ENCODE results near the gene SIGLEC1. TPM values are rescaled to one million over a fixed set of nuclear protein-coding genes. Genes with fewer than 3 reads are reported as not detected.

Gene SIGLEC1
- total RNA-seq: under 1 TPM; 0.08 to 0.11 TPM
- polyA plus RNA-seq (2013, experiment 1 of 2): 1.0 TPM
- polyA plus RNA-seq (2013, experiment 2 of 2): 0.73 TPM
- 0 to 2.8 (median 0) reads per million in 172 experiments for total RNA-seq

DNA sequence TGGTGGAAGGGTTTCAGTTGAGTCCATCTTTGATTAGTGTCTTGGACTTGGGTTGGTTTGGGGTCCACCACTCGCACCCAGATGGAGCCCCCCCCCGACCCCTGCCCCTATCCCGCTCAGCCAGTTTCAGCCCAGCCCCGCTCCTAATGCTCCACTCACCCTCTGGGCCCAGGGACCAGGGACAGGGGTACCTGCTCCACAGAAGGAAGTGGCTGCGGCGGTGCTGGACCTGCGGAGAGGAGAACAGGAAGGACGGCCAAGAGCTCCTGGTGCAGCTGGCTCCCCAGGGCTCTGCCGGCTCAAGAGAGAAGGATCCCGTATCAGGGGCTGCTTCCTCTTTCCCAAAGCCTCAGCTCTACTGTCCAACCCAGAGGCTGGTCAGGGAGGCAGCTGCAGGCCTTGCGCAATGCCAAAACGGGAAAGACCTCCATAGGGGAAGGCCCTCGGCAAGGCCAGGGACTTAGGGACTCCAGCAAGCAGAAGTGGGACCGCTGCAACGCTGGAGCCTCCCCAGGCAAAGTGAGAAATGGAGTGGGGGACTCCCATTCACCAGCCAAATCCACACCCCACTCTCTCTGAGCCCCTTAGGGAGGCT lies at the start of gene SIGLEC1:
SIGLEC1 (minus strand) TSS at position 322 of the 595 bp plus-strand sequence. CDS start 5,472 bp downstream, outside the sequence.
- DNase-seq (peak in 3 of 14 experiments; percentile 20 to 72 (median 68)), ATAC-seq (ENCODE audit: poor library complexity) (no peak)
- Mint-ChIP-seq H3K36me3 (ENCODE audit: low read depth) (no peaks in the 10 kb centered on the region), H3K4me1 (ENCODE audit: low read depth) (no peaks in the 10 kb centered on the region), H3K27ac (no peak within 1 kb of the TSS), H3K9me3 (no peaks in the 10 kb centered on the region), H3K27me3 (peaks cover 17% of the 10 kb centered on the region), H3K4me3 (no peak within 1 kb of the TSS)
- ChIA-PET POLR2A (no interaction called here), CTCF (no interaction called here)
- no peak within 1 kb of the TSS for H3K4me3 ChIP-seq (ENCODE audit: low read length)
- no peak for TF ChIP-seq CTCF (IDR thresholded peaks at IDR 0.05)
- no peak within 1 kb of the TSS for H3K27ac ChIP-seq (ENCODE audit: low read depth in 1 of 2, low read length in 2 of 2)
- peaks cover 5% of the 10 kb centered on the region for H3K4me1 ChIP-seq (ENCODE audit: insufficient read depth, low read length)
- H3K27me3 ChIP-seq (ENCODE audit: control insufficient read depth in 1 of 2, insufficient read depth in 2 of 2, low read length in 2 of 2): no peaks in the 10 kb centered on the region
- H3K36me3 ChIP-seq (ENCODE audit: insufficient read depth, low read length): no peaks in the 10 kb centered on the region
- H3K9me3 ChIP-seq (ENCODE audit: control insufficient read depth in 1 of 2, insufficient read depth in 1 of 2, low read length in 2 of 2): no peaks in the 10 kb centered on the region
- intact Hi-C loops (cut with DNase I, micrococcal nuclease): loop anchor here in 1 of 2 experiments (5.0 kb wide), 1 partner anchor 150 kb away; no protein-coding TSS in a partner anchor

DNA sequence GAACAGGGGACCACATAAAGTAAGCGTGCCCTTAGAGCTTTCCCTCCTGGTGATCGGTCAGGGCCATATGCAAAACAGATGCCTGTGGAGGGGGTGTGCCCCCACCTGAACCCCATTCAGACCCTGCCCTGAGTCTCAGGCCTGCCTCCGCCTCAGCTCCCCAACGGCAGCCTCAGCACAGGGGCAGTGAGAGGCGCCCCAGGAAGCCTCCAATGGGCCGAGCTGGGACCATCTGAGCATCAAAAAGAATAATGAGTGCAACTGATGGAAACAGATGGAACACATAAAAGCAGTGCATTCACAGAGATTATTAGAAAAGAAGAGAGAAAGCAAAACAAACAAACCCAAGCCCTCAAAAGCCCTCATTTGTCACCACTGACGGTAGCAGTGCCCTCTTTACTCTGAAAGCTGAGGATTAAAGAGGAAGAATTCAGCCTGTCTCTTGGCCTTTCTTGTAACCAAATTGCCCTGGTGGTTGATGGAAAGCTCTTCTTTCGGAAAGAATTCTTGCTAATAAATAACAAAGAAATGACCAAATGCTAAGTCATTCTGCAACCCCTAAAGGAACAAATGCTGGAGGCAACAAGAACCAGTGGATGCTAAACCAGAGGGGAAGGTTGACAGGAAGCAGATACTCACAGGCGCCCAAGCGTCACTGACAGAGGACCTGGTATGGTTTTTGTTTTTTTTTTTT lies 48.4 kb upstream of the SIGLEC1 start:
- Histone ChIP-seq H3K9me3 (ENCODE audit: control insufficient read depth in 1 of 2, insufficient read depth in 1 of 2, low read length in 2 of 2) (no peaks in the 10 kb centered on the region), H3K27ac (ENCODE audit: low read depth in 1 of 2, low read length in 2 of 2) (no peak overlapping the region), H3K36me3 (ENCODE audit: insufficient read depth, low read length) (peaks cover 3% of the 10 kb centered on the region), H3K4me3 (ENCODE audit: low read length) (no peak overlapping the region), H3K27me3 (ENCODE audit: control insufficient read depth in 1 of 2, insufficient read depth in 2 of 2, low read length in 2 of 2) (no peaks in the 10 kb centered on the region), H3K4me1 (ENCODE audit: insufficient read depth, low read length) (peaks cover 6% of the 10 kb centered on the region)
- DNase-seq (no peak), ATAC-seq (ENCODE audit: poor library complexity) (no peak)
- H3K9me3 Mint-ChIP-seq: no peaks in the 10 kb centered on the region
- no peaks in the 10 kb centered on the region for H3K4me1 Mint-ChIP-seq (ENCODE audit: low read depth)
- peaks cover 11% of the 10 kb centered on the region for H3K36me3 Mint-ChIP-seq (ENCODE audit: low read depth)
- no peaks in the 10 kb centered on the region for H3K27me3 Mint-ChIP-seq
- no peak overlapping the region for H3K4me3 Mint-ChIP-seq
- CTCF ChIA-PET: no interaction called here
- no peak overlapping the region for H3K27ac Mint-ChIP-seq
- no peak for TF ChIP-seq CTCF (IDR thresholded peaks at IDR 0.05)
- intact Hi-C loops (cut with DNase I, micrococcal nuclease): no loop called here
- POLR2A ChIA-PET: no interaction called here

- TF ChIP-seq CTCF (IDR thresholded peaks at IDR 0.05): no peak
- Histone ChIP-seq H3K4me1 (ENCODE audit: insufficient read depth, low read length) (peaks cover 2% of the 10 kb centered on the region), H3K4me3 (ENCODE audit: low read length) (no peak overlapping the region), H3K36me3 (ENCODE audit: insufficient read depth, low read length) (peaks cover 7% of the 10 kb centered on the region), H3K9me3 (ENCODE audit: control insufficient read depth in 1 of 2, insufficient read depth in 1 of 2, low read length in 2 of 2) (no peaks in the 10 kb centered on the region), H3K27ac (ENCODE audit: low read depth in 1 of 2, low read length in 2 of 2) (no peak overlapping the region), H3K27me3 (ENCODE audit: control insufficient read depth in 1 of 2, insufficient read depth in 2 of 2, low read length in 2 of 2) (no peaks in the 10 kb centered on the region)
- Mint-ChIP-seq H3K36me3 (ENCODE audit: low read depth) (peaks cover 15% of the 10 kb centered on the region), H3K9me3 (no peaks in the 10 kb centered on the region), H3K27ac (no peak overlapping the region), H3K4me3 (no peak overlapping the region), H3K4me1 (ENCODE audit: low read depth) (no peaks in the 10 kb centered on the region), H3K27me3 (no peaks in the 10 kb centered on the region)
- CTCF ChIA-PET: no interaction called here
- POLR2A ChIA-PET: interaction anchor here (0.5 kb wide), 1 partner anchor 121 kb away, joined by 3 read pairs; no protein-coding TSS in a partner anchor
- intact Hi-C loops (cut with DNase I, micrococcal nuclease): no loop called here
- no peak for DNase-seq
- ATAC-seq (ENCODE audit: poor library complexity): no peak
Measured at GRCh38 chr20:3759884-3760283, 47.5 kb upstream of the SIGLEC1 start.
